Large intestine (tissue), 3 donors: Measurements from ENCODE around the gene EFNA2. TPM values are rescaled to one million over a fixed set of nuclear protein-coding genes. Genes with fewer than 3 reads are reported as not detected.

ENCODE experiments used
- DNase-seq, 2 donors: peaks; one replicate each; pipeline versions ENCODE4 v3.0.0 to v3.0.0-alpha.2; 2013
- H3K27ac ChIP-seq: one replicate; pipeline ENCODE4 v1.5.1; 2013; ENCODE audit warnings: low read length
- H3K27me3 ChIP-seq: 2 replicates; pipeline ENCODE4 v1.6.1; 2013; ENCODE audit warnings: low read length; ENCODE audit not compliant: control insufficient read depth, insufficient read depth
- H3K36me3 ChIP-seq: 2 replicates; pipeline ENCODE4 v1.6.1; 2013; ENCODE audit warnings: low read length; ENCODE audit not compliant: control insufficient read depth, insufficient read depth
- H3K4me1 ChIP-seq: one replicate; pipeline ENCODE4 v1.6.1; 2013; ENCODE audit warnings: low read length; ENCODE audit not compliant: control insufficient read depth, insufficient read depth
- H3K4me3 ChIP-seq: one replicate; pipeline ENCODE4 v1.5.1; 2013; ENCODE audit warnings: low read length
- H3K9me3 ChIP-seq: one replicate; pipeline ENCODE4 v1.6.1; 2013; ENCODE audit warnings: mild to moderate bottlenecking, low read depth, low read length, moderate library complexity; ENCODE audit not compliant: control insufficient read depth
- WGBS: methylation state at CpG from one replicate; pipeline ENCODE4 v1.1.5; 2013; ENCODE audit warnings: low lambda C conversion rate; ENCODE audit not compliant: insufficient coverage; 5-methylcytosine and 5-hydroxymethylcytosine counted together
- polyA plus RNA-seq: library from polyadenylated mRNA; unstranded; fragments of 120-200 nt; gene quantifications from one replicate; pipeline ENCODE4 v1.2.1, GENCODE V29; 2013

Gene EFNA2
- polyA plus RNA-seq, 1 donor: 25.6 TPM

DNA sequence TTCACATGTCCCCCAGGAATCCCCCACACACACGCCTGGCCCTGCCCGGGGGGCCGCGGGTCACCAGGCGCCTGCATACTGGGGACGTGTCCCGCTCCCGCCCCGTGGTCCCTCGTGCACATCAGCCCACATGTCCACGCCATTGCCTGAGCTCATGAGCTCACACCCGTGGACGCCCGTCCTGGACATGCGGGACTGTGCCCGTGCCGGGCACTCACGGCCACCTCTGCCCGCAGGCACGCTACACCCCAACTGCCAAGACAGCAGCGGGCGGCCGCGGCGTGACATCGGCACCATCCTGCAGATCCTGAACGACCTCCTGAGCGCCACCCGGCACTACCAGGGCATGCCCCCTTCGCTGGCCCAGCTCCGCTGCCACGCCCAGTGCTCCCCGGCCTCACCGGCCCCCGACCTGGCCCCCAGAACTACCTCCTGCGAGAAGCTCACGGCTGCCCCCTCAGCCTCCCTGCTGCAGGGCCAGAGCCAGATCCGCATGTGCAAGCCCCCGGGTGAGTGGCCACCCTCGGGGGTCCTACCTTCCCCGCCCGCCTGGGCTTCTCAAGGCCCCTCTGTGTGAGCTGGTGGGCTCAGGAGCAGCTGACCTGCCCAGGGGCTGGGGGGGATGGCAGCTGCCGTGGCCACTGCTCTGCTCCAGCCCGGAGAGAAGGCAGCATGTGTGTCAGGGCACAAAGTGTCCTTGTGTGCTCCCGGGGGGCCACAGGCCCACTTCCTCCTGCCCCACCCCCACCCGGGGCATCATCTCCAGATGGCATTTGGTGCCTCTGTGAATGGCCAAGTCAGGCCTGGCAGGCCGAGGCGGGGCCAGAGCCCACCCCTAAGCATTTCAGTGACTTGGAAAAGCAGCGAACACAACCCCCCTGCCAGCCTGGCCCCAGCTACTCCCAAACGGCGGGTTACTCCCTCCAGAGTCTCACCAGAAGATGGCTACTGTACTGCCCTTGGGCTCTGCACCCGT, 30.2 kb upstream of the EFNA2 start:
- H3K4me1 ChIP-seq: peaks cover 67% of the 10 kb centered on the region
- no peak for DNase-seq
- WGBS: no CpG with 5 or more reads among the region's 52 CpGs
- no peaks in the 10 kb centered on the region for H3K27me3 ChIP-seq
- H3K36me3 ChIP-seq: peaks cover 62% of the 10 kb centered on the region
- peaks cover 12% of the 10 kb centered on the region for H3K9me3 ChIP-seq
- no peak overlapping the region for H3K4me3 ChIP-seq
- H3K27ac ChIP-seq: peak overlapping the region; percentile 53

- H3K4me1 ChIP-seq: peaks cover 77% of the 10 kb centered on the region
- no peaks in the 10 kb centered on the region for H3K27me3 ChIP-seq
- H3K36me3 ChIP-seq: peaks cover 53% of the 10 kb centered on the region
- no peak for DNase-seq
- H3K9me3 ChIP-seq: peaks cover 12% of the 10 kb centered on the region
- H3K27ac ChIP-seq: peak overlapping the region; percentile 82
- 36% methylated on average over 1 of the region's 46 CpGs for WGBS
- H3K4me3 ChIP-seq: no peak overlapping the region
Observed at GRCh38 chr19:1256646-1257474, 28.8 kb upstream of the EFNA2 start.

DNA sequence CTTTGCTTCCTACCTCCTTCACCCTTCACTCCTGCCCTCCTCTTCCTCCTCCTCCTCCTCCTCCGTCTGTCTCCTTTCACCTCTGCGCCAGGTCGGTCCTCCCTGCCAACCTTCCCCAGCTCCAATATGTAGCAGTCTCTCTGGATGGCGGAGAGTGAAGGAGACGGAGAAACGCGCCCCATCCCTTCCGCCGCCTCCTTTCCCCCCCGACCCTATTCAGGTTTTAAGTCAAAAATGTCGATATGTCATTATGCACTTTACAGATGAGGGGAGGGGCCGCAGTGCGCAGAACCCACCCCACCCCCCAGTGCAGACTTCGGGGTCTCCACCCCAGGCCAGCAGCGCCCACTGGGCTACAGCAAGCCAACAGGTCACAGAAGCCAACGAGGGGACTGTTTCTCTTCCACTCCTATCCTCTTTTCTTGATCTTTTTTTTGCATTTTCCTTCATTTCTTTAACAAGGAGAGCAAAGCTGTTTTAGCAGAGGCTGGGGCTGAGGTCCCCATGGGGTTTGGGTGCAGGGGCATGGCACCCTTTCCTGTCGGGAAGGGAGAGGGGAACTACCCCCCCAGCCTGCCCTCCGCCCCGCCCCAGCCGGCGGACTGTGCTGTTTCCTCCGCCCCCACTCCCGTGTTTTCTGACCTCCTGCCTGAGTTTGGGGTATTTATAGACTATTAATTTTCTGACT, 28.1 kb upstream of the EFNA2 start:
- H3K27me3 ChIP-seq: no peaks in the 10 kb centered on the region
- H3K36me3 ChIP-seq: peaks cover 50% of the 10 kb centered on the region
- no peak for DNase-seq
- no CpG with 5 or more reads among the region's 23 CpGs for WGBS
- peaks cover 13% of the 10 kb centered on the region for H3K9me3 ChIP-seq
- H3K27ac ChIP-seq: peak overlapping the region; percentile 82
- peaks cover 84% of the 10 kb centered on the region for H3K4me1 ChIP-seq
- no peak overlapping the region for H3K4me3 ChIP-seq

GRCh38 chr19:1258163-1258492, 27.5 kb upstream of the EFNA2 start:
- WGBS: no CpG with 5 or more reads among the region's 8 CpGs

DNA sequence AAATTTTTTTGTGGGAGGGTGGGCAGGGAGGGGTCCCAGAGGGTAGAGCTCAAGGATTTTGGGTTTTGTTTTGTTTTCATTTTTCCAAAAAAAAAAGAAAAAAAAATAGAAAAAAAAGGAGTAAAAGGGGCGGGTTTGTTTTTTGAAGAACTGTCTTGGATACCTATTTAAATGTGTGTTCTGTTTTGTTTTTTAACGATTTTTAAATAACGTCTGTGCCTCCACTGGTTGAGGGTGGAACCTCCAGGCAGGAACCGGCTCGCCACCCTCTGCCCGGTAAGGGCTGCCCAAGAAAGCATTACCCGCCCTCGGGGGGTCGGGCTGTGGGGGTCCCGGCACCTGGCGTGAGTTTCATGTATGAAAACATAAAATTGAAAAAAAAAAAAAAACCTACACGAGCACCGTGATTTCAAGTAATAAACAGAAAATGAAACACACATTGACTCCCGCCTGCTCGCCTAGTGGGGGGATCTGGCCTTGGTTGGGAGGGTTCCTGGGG, 26.9 kb upstream of the EFNA2 start:
- Histone ChIP-seq H3K4me3 (peak overlapping the region; percentile 26), H3K27ac (peak overlapping the region; percentile 82)
- no peak for DNase-seq

More at GRCh38 chr19:1258163-1258492, 27.5 kb upstream of the EFNA2 start:
- DNase-seq: no peak
- no peak overlapping the region for H3K4me3 ChIP-seq
- no peaks in the 10 kb centered on the region for H3K27me3 ChIP-seq
- H3K27ac ChIP-seq: peak overlapping the region; percentile 82
- peaks cover 89% of the 10 kb centered on the region for H3K4me1 ChIP-seq
- peaks cover 15% of the 10 kb centered on the region for H3K9me3 ChIP-seq
- H3K36me3 ChIP-seq: peaks cover 50% of the 10 kb centered on the region

GRCh38 chr19:1259206-1259875, 26.3 kb upstream of the EFNA2 start:
- H3K4me1 ChIP-seq: peaks cover 87% of the 10 kb centered on the region
- peaks cover 15% of the 10 kb centered on the region for H3K9me3 ChIP-seq

More for the DNA sequence above, 26.9 kb upstream of the EFNA2 start:
- no CpG with 5 or more reads among the region's 15 CpGs for WGBS
- H3K36me3 ChIP-seq: peaks cover 48% of the 10 kb centered on the region
- H3K4me1 ChIP-seq: peaks cover 88% of the 10 kb centered on the region
- H3K27me3 ChIP-seq: no peaks in the 10 kb centered on the region
- peaks cover 15% of the 10 kb centered on the region for H3K9me3 ChIP-seq

DNA sequence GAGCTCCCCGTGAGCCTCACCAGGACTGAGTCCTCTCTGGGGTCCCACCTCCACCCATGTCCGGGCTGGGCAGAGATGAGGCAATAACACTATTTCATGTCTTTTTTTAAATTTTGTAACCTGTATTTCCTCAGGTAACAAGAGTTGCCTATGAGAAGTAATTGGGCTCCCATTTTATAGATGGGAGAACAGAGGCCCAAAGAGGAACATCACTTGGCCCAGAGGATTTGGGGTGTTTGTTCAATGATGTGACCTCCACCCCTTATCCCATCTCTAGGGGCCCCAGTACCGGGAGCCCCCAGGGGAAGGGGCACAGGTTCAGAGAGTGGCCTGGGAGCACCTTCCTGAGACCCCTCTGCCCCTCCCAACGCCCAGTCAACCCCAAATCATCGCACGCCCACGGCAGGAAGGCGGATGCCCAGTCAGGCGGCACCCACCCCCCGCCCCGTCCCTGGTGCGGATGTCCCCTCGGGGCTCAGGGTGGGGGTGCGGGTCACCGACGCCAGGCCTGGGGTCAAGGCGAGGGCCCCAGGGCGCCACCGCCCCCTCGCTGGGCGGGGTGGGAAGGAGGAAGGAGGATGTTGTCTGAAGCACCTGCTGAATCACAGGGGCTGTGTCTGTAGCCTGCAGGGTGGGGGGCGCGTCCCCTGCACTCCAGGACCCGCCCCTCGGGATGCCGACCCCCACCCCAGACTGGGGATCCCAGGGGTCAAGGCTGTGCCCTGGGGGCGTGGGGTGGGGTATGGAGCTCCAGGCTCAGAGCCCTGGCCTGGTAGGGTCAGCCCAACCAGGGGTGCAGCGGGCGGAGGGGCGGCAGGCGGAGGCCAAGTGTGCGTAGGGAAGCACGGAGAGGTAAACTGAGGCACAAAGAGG, 25.6 kb upstream of the EFNA2 start:
- Histone ChIP-seq H3K27me3 (no peaks in the 10 kb centered on the region), H3K36me3 (peaks cover 36% of the 10 kb centered on the region), H3K4me3 (peak overlapping the region; percentile 29), H3K9me3 (peaks cover 12% of the 10 kb centered on the region), H3K27ac (peak overlapping the region; percentile 82), H3K4me1 (peaks cover 87% of the 10 kb centered on the region)
- peak in 1 of 2 donors; percentile 67 for DNase-seq
- WGBS: no CpG with 5 or more reads among the region's 33 CpGs

More at GRCh38 chr19:1259206-1259875, 26.3 kb upstream of the EFNA2 start:
- H3K36me3 ChIP-seq: peaks cover 43% of the 10 kb centered on the region
- DNase-seq: peak; percentile 90 to 95
- no CpG with 5 or more reads among the region's 17 CpGs for WGBS
- H3K27me3 ChIP-seq: no peaks in the 10 kb centered on the region
- peak overlapping the region; percentile 82 for H3K27ac ChIP-seq
- H3K4me3 ChIP-seq: peak overlapping the region; percentile 26

GRCh38 chr19:1260749-1261537, 24.7 kb upstream of the EFNA2 start:
- Histone ChIP-seq H3K36me3 (peaks cover 27% of the 10 kb centered on the region), H3K27me3 (no peaks in the 10 kb centered on the region), H3K4me3 (peak overlapping the region; percentile 75), H3K27ac (peak overlapping the region; percentile 100), H3K4me1 (peaks cover 86% of the 10 kb centered on the region), H3K9me3 (peaks cover 6% of the 10 kb centered on the region)
- no CpG with 5 or more reads among the region's 83 CpGs for WGBS
- DNase-seq: peak; percentile 98 to 99
